ENCODE measurements around the gene FAM111A.

DNA sequence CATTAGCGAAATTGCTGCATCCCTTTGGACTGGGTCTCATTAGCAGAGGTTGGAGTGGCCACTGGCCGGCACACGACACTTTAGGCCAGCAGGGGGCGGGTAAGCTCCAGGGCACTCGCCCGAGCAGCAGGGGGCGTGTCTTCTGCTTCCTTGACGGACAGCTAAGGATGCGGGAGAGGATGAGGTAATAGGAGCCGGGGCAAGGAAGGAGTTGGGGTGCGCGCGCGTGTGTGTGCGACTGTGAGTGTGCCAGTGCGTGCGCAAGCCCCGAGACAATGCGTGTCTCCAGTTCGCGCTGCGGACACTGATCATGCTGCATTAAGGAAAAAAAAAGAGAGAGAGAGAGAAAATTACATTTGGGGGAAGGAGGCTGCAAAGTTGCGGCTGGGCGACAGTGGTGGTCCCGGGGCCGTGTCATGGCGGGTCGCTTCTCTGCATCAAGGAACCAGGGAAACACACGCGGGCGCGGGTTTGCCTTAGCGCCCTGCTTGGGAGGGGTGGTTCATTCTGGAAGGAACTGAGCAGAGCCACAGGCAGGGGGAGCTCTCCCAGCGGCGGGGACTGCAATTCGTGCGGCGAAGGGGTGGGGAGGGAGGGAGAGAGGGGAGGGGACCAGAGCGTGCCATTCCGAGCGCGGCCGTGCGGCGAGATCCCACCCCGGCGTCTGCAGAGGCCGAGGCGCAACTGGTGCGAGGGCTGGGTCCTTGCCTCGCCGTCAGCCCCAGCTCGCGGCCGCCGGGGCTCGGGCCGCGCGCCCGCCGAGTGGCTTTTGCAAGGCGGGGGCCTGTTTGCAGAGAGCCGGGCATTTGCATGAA lies 29.1 kb downstream of the FAM111A start, which contains the start of gene DTX4:
- TF ChIP-seq CTCF (conservative IDR thresholded peaks at IDR 0.05; ENCODE audit: low read depth, low read length): peak; percentile 90
- TF ChIP-seq EZH2 (IDR thresholded peaks at IDR 0.05; ENCODE audit: borderline replicate concordance, low read depth, low read length, poor library complexity, severe bottlenecking): no peak

Data from A673 (cell line).